GM12878 (cell line): ENCODE data around the gene CLEC4G. TPM values are rescaled to one million over a fixed set of nuclear protein-coding genes. Genes with fewer than 3 reads are reported as not detected.

Experiments
- ATAC-seq: fragments of 200-7000 bp; cut with Tn5 transposase; 3 replicates; pipeline ENCODE4 v1.9.1; 2020; ENCODE audit warnings: mild to moderate bottlenecking, moderate library complexity
- BruUV-seq: library from RNA; stranded (reverse); fragments of 400-500 nt; replicated peaks from 2 replicates; lab custom pipeline; 2021; lab: Mats Ljungman, UMichigan
- CTCF ChIA-PET: fragments of 300-600 bp; sonication (Branson Sonifier 250); formaldehyde crosslinking; extraction: SDS; loops from one replicate; lab custom pipeline; 2021; ENCODE audit warnings: inconsistent platforms; lab: Yijun Ruan, JAX
- POLR2A ChIA-PET: fragments of 350-600 bp; formaldehyde crosslinking; extraction: SDS; loops from one replicate; lab custom pipeline; 2021; ENCODE audit warnings: inconsistent platforms; lab: Charles Lee
- RAD21 ChIA-PET: fragments of 300-600 bp; sonication (Branson Sonifier 250); formaldehyde crosslinking; loops from one replicate; lab custom pipeline; 2023; ENCODE audit warnings: antibody characterized with exemption; ENCODE audit not compliant: unreplicated experiment; lab: Charles Lee
- SMC1A ChIA-PET: fragments of 300-600 bp; sonication (Branson Sonifier 250); formaldehyde crosslinking; loops from one replicate; lab custom pipeline; 2023; ENCODE audit not compliant: unreplicated experiment, uncharacterized antibody; lab: Charles Lee
- DNase-seq: peaks from one replicate; pipeline ENCODE4 v3.0.0-alpha.2; 2011; ENCODE audit warnings: low read depth, low spot score
- FAIRE-seq: peaks from 3 replicates; lab custom pipeline; 2011; peaks lifted over from hg19 to GRCh38; lab: Jason Lieb, UNC
- H2AFZ ChIP-seq: 2 replicates; pipeline ENCODE4 v1.6.0; 2011; ENCODE audit warnings: low read depth, low read length, control low read depth; ENCODE audit not compliant: control insufficient read depth
- H3K27ac ChIP-seq: 2 replicates; pipeline ENCODE4 v1.5.1; 2011; ENCODE audit warnings: control low read depth; ENCODE audit not compliant: control insufficient read depth, insufficient read depth
- H3K27me3 ChIP-seq, 2 experiments: replicated peaks in 1 of 2; 2 replicates each; pipeline versions ENCODE4 v1.6.0 to v1.6.1; 2011; ENCODE audit warnings: low read length in 1 of 2; ENCODE audit not compliant: control insufficient read depth in 2 of 2, insufficient read depth in 2 of 2
- H3K36me3 ChIP-seq, 2 experiments: 2 replicates each; pipeline ENCODE4 v1.5.1; 2011; ENCODE audit warnings: low read length in 1 of 2; ENCODE audit not compliant: control insufficient read depth in 2 of 2, insufficient read depth in 2 of 2
- H3K4me1 ChIP-seq: 2 replicates; pipeline ENCODE4 v1.6.1; 2011; ENCODE audit warnings: mild to moderate bottlenecking, low read length, moderate library complexity, mixed read lengths; ENCODE audit not compliant: control insufficient read depth, insufficient read depth
- H3K4me2 ChIP-seq: 2 replicates; pipeline ENCODE4 v1.6.0; 2011; ENCODE audit warnings: control low read depth; ENCODE audit not compliant: control insufficient read depth, insufficient read depth
- H3K4me3 ChIP-seq: fragments of 200-600 bp; sonication (generic); 2 replicates; pipeline ENCODE4 v1.5.1; 2016
- H3K79me2 ChIP-seq: 2 replicates; pipeline ENCODE4 v1.6.0; 2011; ENCODE audit warnings: low read length; ENCODE audit not compliant: control insufficient read depth, insufficient read depth
- H3K9ac ChIP-seq: 2 replicates; pipeline ENCODE4 v1.8.0; 2011; ENCODE audit warnings: low read length, control low read depth, mixed read lengths; ENCODE audit not compliant: control insufficient read depth, insufficient read depth
- H3K9me3 ChIP-seq: replicated peaks from 3 replicates; pipeline ENCODE4 v1.5.1; 2011; ENCODE audit warnings: mild to moderate bottlenecking, low read length; ENCODE audit not compliant: control insufficient read depth, insufficient read depth
- H4K20me1 ChIP-seq: 2 replicates; pipeline ENCODE4 v1.6.0; 2011; ENCODE audit not compliant: control insufficient read depth, insufficient read depth
- BCL3 ChIP-seq: IDR thresholded peaks from 2 replicates; pipeline ENCODE4 v1.6.1; 2011; ENCODE audit warnings: borderline replicate concordance, low read depth, mild to moderate bottlenecking, moderate library complexity, low read length; ENCODE audit not compliant: insufficient read depth, poor library complexity, severe bottlenecking
- CREM ChIP-seq: IDR thresholded peaks from 2 replicates; pipeline ENCODE4 v1.6.1; 2014; ENCODE audit warnings: antibody characterized with exemption, low read depth
- ELK1 ChIP-seq: IDR thresholded peaks from 2 replicates; pipeline ENCODE4 v1.6.1; 2012; ENCODE audit warnings: low read depth, low read length, improper control_type of control experiment
- SRF ChIP-seq, 2 experiments: IDR thresholded peaks; 2 replicates each; pipeline ENCODE4 v1.6.1; 2011; ENCODE audit warnings: low read depth in 2 of 2, low read length in 2 of 2, mild to moderate bottlenecking in 1 of 2, moderate library complexity in 1 of 2
- YY1 ChIP-seq: IDR thresholded peaks from 2 replicates; pipeline ENCODE4 v1.6.1; 2011; ENCODE audit warnings: low read depth, mild to moderate bottlenecking, low read length
- WGBS: methylation state at CpG from one replicate; pipeline ENCODE4 v1.1.6; 2016; ENCODE audit warnings: low lambda C conversion rate; ENCODE audit not compliant: insufficient replicate concordance, insufficient coverage; ENCODE audit errors: missing lambda C conversion rate; 5-methylcytosine and 5-hydroxymethylcytosine counted together
- in situ Hi-C: fragments of 300-500 bp; cut with MboI; formaldehyde crosslinking; loops from 9 replicates; pipeline ENCODE4 v1.14.3; 2018; ENCODE audit warnings: mixed read lengths
- intact Hi-C: fragments of 100-400 bp; cut with micrococcal nuclease; formaldehyde crosslinking; loops from one replicate; pipeline ENCODE4 v1.14.2; 2022; ENCODE audit not compliant: unreplicated experiment
- polyA plus RNA-seq, 11 experiments: library from polyadenylated mRNA; depleted of rRNA in 4 of 11; unstranded in 6 of 11; stranded (reverse) in 5 of 11; fragments of >200 nt; fragmentation: Nextera tagmentation in 4 of 11; fragmentation: Illumina TruSeq in 1 of 11; extraction: Ambion mirVana in 4 of 11; extraction: Trizol in 1 of 11; gene quantifications; 1 replicate in 1 of 11; 2 replicates in 10 of 11; pipeline versions ENCODE4 v1.2.1 to v1.2.3, GENCODE V29; 2011 to 2016; ENCODE audit warnings: inconsistent platforms in 2 of 11, missing spikeins in 2 of 11, low read depth in 1 of 11
- total RNA-seq, 4 experiments: library from RNA; depleted of rRNA in 3 of 4; stranded (reverse); fragments of >200 nt in 3 of 4; fragmentation: Illumina TruSeq in 1 of 4; extraction: Trizol in 1 of 4; gene quantifications; 2 replicates each; pipeline versions ENCODE4 v1.2.1 to v1.2.3, GENCODE V29; 2013 to 2021

Gene CLEC4G
- total and polyA plus RNA-seq, 10 of the 15 experiments (the other 5 are each of a cell fraction or from before 2014, with no cell fraction given): 0.04 TPM; not detected in 9

- Histone ChIP-seq H3K79me2 (no peaks in the 10 kb centered on the region), H3K27ac (no peak overlapping the region), H4K20me1 (no peaks in the 10 kb centered on the region), H2AFZ (no peak overlapping the region), H3K9me3 (no peaks in the 10 kb centered on the region), H3K4me3 (no peak overlapping the region), H3K36me3 (no peaks in the 10 kb centered on the region), H3K4me1 (peaks cover 30% of the 10 kb centered on the region), H3K27me3 (no peaks in the 10 kb centered on the region), H3K4me2 (peak overlapping the region; percentile 51; the same call in 1 of the 2 replicates), H3K9ac (no peak overlapping the region)
- TF ChIP-seq CREM: no peak
- TF ChIP-seq YY1: peak; percentile 27; the same call in 1 of the 2 replicates
- TF ChIP-seq SRF (IDR thresholded peaks at IDR 0.05; ENCODE audit: low read depth in 2 of 2, low read length in 2 of 2): no peak
- TF ChIP-seq BCL3: peak; percentile 68
- no peak for TF ChIP-seq ELK1
- ATAC-seq: peak; percentile 30; the same call in 2 of the 3 replicates
- ChIA-PET RAD21 (interaction anchor here (1.0 to 3.3 kb wide), 5 partner anchors 39 to 75 kb away, joined by 3 to 11 read pairs (median 4); partner anchors contain the start of gene FCER2), SMC1A (interaction anchor here (0.6 to 2.0 kb wide), 5 partner anchors 41 to 75 kb away, joined by 3 to 6 read pairs (median 4); no protein-coding TSS in a partner anchor), CTCF (interaction anchor here (1.2 to 2.2 kb wide), 2 partner anchors 64 to 176 kb away, joined by 3 to 6 read pairs; partner anchors contain the start of gene TRAPPC5), POLR2A (interaction anchor here (0.5 to 2.8 kb wide), 2 partner anchors 8 to 45 kb away, joined by 3 to 11 read pairs; no protein-coding TSS in a partner anchor)
- 49% methylated on average over 5 of the region's 5 CpGs for WGBS
- peak; percentile 80 for FAIRE-seq
- BruUV-seq: no TSS peak
- intact Hi-C loops (no loop called here), in situ Hi-C loops (no loop called here)
- no peak for DNase-seq
Measured at GRCh38 chr19:7744199-7744786, 12.4 kb upstream of the CLEC4G start.
